Osteocyte (in vitro differentiated cells): ENCODE results near the gene IFTAP. TPM values are rescaled to one million over a fixed set of nuclear protein-coding genes. Genes with fewer than 3 reads are reported as not detected.

Source experiments
- DNase-seq: peaks from one replicate; pipeline ENCODE4 v3.0.0; 2021; ENCODE audit warnings: mixed read lengths; ENCODE audit not compliant: unreplicated experiment; ENCODE audit errors: extremely low spot score
- H3K27ac Mint-ChIP-seq: one replicate; pipeline ENCODE4 v1.8.0; 2021; ENCODE audit warnings: mild to moderate bottlenecking, mixed read lengths; ENCODE audit not compliant: unreplicated experiment
- H3K27me3 Mint-ChIP-seq: one replicate; pipeline ENCODE4 v1.8.0; 2021; ENCODE audit warnings: mixed read lengths; ENCODE audit not compliant: unreplicated experiment
- H3K36me3 Mint-ChIP-seq: one replicate; pipeline ENCODE4 v1.8.0; 2021; ENCODE audit warnings: mixed read lengths; ENCODE audit not compliant: unreplicated experiment
- H3K4me1 Mint-ChIP-seq: one replicate; pipeline ENCODE4 v1.8.0; 2021; ENCODE audit warnings: mixed read lengths; ENCODE audit not compliant: unreplicated experiment
- H3K4me3 Mint-ChIP-seq: one replicate; pipeline ENCODE4 v1.8.0; 2021; ENCODE audit warnings: mild to moderate bottlenecking, moderate library complexity, mixed read lengths; ENCODE audit not compliant: unreplicated experiment
- H3K9me3 Mint-ChIP-seq: one replicate; pipeline ENCODE4 v1.8.0; 2021; ENCODE audit warnings: mixed read lengths; ENCODE audit not compliant: unreplicated experiment
- CTCF ChIP-seq: fragments of 200-600 bp; sonication (generic); IDR thresholded peaks from 2 replicates; pipeline ENCODE4 v1.5.0; 2021; ENCODE audit warnings: antibody characterized with exemption, mild to moderate bottlenecking, moderate library complexity
- total RNA-seq: library from RNA; stranded (reverse); gene quantifications from 2 replicates; pipeline ENCODE4 v1.2.1, GENCODE V29; 2021

IFTAP gene
- total RNA-seq, 1 donor from 2014 or later, result 22.5 TPM

- no peaks in the 10 kb centered on the region for H3K36me3 Mint-ChIP-seq
- H3K27me3 Mint-ChIP-seq, result peaks cover 6% of the 10 kb centered on the region
- no peak for DNase-seq
- H3K27ac Mint-ChIP-seq, result no peak overlapping the region
- H3K9me3 Mint-ChIP-seq, result no peaks in the 10 kb centered on the region
- peaks cover 14% of the 10 kb centered on the region for H3K4me1 Mint-ChIP-seq
- TF ChIP-seq CTCF, result no peak
- no peak overlapping the region for H3K4me3 Mint-ChIP-seq
Observed at GRCh38 chr11:36596880-36597279, 2.6 kb downstream of the IFTAP start.

GRCh38 chr11:36598051-36598450 is 3.7 kb downstream of the IFTAP start, which contains the start of gene RAG2:
RAG2 (minus strand) TSS chr11:36598236; CDS start chr11:36594168, 4,068 bp downstream.
- Mint-ChIP-seq H3K4me1 (peaks cover 14% of the 10 kb centered on the region), H3K9me3 (no peaks in the 10 kb centered on the region), H3K27ac (no peak within 1 kb of the TSS), H3K4me3 (no peak within 1 kb of the TSS), H3K27me3 (peaks cover under 1% of the 10 kb centered on the region), H3K36me3 (no peaks in the 10 kb centered on the region)
- no peak for DNase-seq
- no peak for TF ChIP-seq CTCF

- Mint-ChIP-seq H3K9me3 (no peaks in the 10 kb centered on the region), H3K4me3 (no peak overlapping the region), H3K4me1 (peaks cover 5% of the 10 kb centered on the region), H3K27ac (no peak overlapping the region), H3K36me3 (no peaks in the 10 kb centered on the region), H3K27me3 (no peaks in the 10 kb centered on the region)
- no peak for TF ChIP-seq CTCF
- DNase-seq, result no peak
Observed at GRCh38 chr11:36600180-36600579, 5.9 kb downstream of the IFTAP start.

- no peak for DNase-seq
- Mint-ChIP-seq H3K27me3 (no peaks in the 10 kb centered on the region), H3K36me3 (no peaks in the 10 kb centered on the region), H3K9me3 (no peaks in the 10 kb centered on the region), H3K4me3 (no peak overlapping the region), H3K4me1 (no peaks in the 10 kb centered on the region), H3K27ac (no peak overlapping the region)
- TF ChIP-seq CTCF, result no peak
Observed at GRCh38 chr11:36601155-36601554, 6.9 kb downstream of the IFTAP start.

GRCh38 chr11:36602135-36602534 is 7.8 kb downstream of the IFTAP start:
- no peak overlapping the region for H3K4me3 Mint-ChIP-seq
- H3K36me3 Mint-ChIP-seq, result no peaks in the 10 kb centered on the region
- H3K27me3 Mint-ChIP-seq, result no peaks in the 10 kb centered on the region
- H3K27ac Mint-ChIP-seq, result no peak overlapping the region
- TF ChIP-seq CTCF, result no peak
- no peak for DNase-seq
- H3K9me3 Mint-ChIP-seq, result no peaks in the 10 kb centered on the region
- H3K4me1 Mint-ChIP-seq, result no peaks in the 10 kb centered on the region
